Esophagus squamous epithelium (tissue), 4 donors: ENCODE data around the gene FOXA2.

Source experiments
- CTCF ChIP-seq, 6 experiments: fragments of 450-650 bp in 4 of 6; fragments of 200-600 bp in 2 of 6; sonication (generic) in 2 of 6; IDR thresholded peaks; one replicate each; pipeline ENCODE4 v1.5.1; 2016 to 2019; ENCODE audit warnings: antibody characterized with exemption in 6 of 6, mild to moderate bottlenecking in 4 of 6, moderate library complexity in 4 of 6
- POLR2A ChIP-seq, 4 donors: fragments of 450-650 bp; IDR thresholded peaks; one replicate each; pipeline ENCODE4 v1.6.1; 2017; ENCODE audit warnings: antibody characterized with exemption in 4 of 4, mild to moderate bottlenecking in 4 of 4, moderate library complexity in 3 of 4

DNA sequence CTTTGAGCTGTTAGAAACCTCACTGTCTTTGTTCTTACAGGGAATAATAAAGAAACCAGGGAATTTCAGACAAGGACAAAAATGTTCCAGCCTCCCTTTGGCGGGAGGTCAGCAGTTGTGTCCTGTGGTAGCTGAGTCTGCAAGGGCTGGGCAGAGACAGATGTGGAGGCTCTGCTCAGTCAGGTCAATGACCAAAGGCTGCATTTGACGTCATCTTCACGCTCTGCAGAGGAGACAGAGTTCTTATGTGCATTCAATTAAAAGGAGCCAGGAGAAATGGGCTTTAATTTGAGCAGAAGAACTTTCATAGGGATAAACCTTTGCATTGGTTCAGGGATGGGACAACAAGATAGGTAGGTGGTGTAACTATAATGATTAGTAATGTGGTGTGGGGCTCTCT lies 45.1 kb upstream of the FOXA2 start:
- TF ChIP-seq CTCF (IDR thresholded peaks at IDR 0.05) (no peak), POLR2A (IDR thresholded peaks at IDR 0.05) (no peak)
